GM19025 (cell line): ENCODE data around the gene UHRF2.

ENCODE experiments used
- ATAC-seq: cut with Tn5 transposase; IDR thresholded peaks from one replicate; pipeline ENCODE4 v1.9.1; 2021; ENCODE audit warnings: mild to moderate bottlenecking, low read depth, moderate library complexity; ENCODE audit not compliant: unreplicated experiment

The UHRF2 gene

DNA sequence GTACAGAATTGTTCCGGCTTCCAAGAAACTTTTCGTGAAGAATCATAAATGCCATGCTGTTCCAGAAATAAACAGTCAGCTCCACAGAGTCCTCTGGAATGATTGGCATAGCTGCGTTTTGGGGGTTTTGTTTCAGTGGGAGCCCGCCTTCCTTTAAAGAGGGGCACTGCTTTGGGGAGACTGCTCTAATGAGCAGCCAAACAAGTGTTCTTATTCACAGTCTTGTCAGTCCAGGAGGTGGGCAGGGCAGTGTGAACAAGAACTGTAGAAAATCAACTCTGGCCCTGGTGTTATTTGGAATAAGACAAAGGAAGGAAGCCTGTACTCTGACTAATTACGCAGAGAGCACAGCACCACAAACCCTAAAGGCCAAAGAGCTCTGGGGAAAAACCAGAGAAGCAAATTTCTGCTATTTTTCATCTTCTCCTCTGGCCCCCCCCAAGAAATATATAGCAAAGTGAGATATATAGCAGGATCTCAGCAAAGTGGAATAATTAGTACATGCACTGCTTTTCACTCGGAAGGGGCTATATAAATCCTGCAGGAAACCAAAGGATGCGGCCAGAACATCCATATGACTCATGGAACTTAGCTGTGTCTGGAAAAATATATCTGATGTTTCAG lies 139.6 kb downstream of the UHRF2 start:
- no peak for ATAC-seq

DNA sequence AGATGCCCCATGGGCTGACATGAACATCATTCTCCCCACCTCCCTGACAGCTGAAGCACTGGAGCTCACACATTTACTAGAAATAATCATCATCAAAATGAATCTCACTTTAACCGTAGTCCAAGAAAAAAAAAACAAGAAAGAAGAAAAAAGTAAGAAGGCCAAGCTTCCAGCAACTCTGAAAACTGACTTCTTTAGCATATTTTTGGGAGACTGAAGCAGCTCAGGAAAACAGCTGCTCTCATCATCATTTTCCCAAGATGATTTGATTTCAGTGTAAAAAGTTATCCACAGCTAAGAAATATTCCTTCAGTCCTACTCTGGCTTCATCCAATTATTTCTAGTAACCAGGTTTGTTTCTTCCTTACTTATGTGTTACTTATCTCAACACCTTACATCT lies 140.9 kb downstream of the UHRF2 start:
- ATAC-seq = no peak
